Measurements from ENCODE around the gene BPNT1. TPM values are rescaled to one million over a fixed set of nuclear protein-coding genes. Genes with fewer than 3 reads are reported as not detected.

BPNT1 gene
- total RNA-seq, 1 experiment from 2014 or later: 49.7 TPM

DNA sequence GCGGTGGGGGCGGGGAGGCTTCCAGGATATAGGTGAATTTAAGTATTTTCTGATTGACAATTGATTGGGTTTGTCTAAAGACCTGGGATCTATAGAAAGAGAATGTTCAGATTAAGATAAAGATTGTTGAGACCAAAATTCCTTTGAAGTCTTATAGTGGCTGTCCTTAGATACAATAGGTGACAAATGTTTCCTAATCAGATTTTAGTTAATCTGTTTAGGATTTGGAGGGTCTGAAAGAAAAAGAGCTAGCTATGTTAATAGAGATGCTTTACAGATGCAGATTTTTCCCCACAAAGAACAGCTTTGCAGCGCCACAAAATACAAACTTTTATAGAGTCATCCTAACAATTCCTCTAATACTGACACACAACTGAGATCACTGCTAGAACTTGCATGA, 28.7 kb downstream of the BPNT1 start:
- no peak overlapping the region for H3K4me3 ChIP-seq (ENCODE audit: low read length)
- no peaks in the 10 kb centered on the region for H3K9me2 ChIP-seq (replicated peaks; ENCODE audit: low read length)
- no peak for ATAC-seq
- no peaks in the 10 kb centered on the region for H3K4me1 ChIP-seq (ENCODE audit: insufficient read depth, low read length)
- H4K20me1 ChIP-seq (ENCODE audit: low read length): no peaks in the 10 kb centered on the region
- H3K9ac ChIP-seq (ENCODE audit: low read length): no peak overlapping the region
- intact Hi-C loops (cut with micrococcal nuclease): no loop called here
- H3K36me3 ChIP-seq (ENCODE audit: low read depth, low read length): peaks cover 9% of the 10 kb centered on the region
- H2AFZ ChIP-seq (ENCODE audit: low read length): no peak overlapping the region
- no peaks in the 10 kb centered on the region for H3F3A ChIP-seq (ENCODE audit: low read length, unreplicated experiment)
- no peaks in the 10 kb centered on the region for H3K27me3 ChIP-seq (ENCODE audit: low read length)
- no peak overlapping the region for H3K27ac ChIP-seq (ENCODE audit: low read length)
- ChIA-PET POLR2A (ENCODE audit: unreplicated experiment) (no interaction called here), CTCF (no interaction called here)
- no peak overlapping the region for H3K4me2 ChIP-seq (ENCODE audit: low read length)
- H3K9me3 ChIP-seq (ENCODE audit: low read length): no peaks in the 10 kb centered on the region
- no peaks in the 10 kb centered on the region for H3K79me2 ChIP-seq (ENCODE audit: low read length)
- TF ChIP-seq EZH2 (IDR thresholded peaks at IDR 0.05; ENCODE audit: low read length, unreplicated experiment): no peak
- TF ChIP-seq, protein P1, sequence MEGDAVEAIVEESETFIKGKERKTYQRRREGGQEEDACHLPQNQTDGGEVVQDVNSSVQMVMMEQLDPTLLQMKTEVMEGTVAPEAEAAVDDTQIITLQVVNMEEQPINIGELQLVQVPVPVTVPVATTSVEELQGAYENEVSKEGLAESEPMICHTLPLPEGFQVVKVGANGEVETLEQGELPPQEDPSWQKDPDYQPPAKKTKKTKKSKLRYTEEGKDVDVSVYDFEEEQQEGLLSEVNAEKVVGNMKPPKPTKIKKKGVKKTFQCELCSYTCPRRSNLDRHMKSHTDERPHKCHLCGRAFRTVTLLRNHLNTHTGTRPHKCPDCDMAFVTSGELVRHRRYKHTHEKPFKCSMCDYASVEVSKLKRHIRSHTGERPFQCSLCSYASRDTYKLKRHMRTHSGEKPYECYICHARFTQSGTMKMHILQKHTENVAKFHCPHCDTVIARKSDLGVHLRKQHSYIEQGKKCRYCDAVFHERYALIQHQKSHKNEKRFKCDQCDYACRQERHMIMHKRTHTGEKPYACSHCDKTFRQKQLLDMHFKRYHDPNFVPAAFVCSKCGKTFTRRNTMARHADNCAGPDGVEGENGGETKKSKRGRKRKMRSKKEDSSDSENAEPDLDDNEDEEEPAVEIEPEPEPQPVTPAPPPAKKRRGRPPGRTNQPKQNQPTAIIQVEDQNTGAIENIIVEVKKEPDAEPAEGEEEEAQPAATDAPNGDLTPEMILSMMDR (conservative IDR thresholded peaks at IDR 0.05; ENCODE audit: low read depth, low read length): no peak
- no peak for TF ChIP-seq EZH2phosphoT487 (IDR thresholded peaks at IDR 0.05; ENCODE audit: borderline replicate concordance, low read length)
- BruUV-seq (replicated peaks): no TSS peak
- DNase-seq: no peak

DNA sequence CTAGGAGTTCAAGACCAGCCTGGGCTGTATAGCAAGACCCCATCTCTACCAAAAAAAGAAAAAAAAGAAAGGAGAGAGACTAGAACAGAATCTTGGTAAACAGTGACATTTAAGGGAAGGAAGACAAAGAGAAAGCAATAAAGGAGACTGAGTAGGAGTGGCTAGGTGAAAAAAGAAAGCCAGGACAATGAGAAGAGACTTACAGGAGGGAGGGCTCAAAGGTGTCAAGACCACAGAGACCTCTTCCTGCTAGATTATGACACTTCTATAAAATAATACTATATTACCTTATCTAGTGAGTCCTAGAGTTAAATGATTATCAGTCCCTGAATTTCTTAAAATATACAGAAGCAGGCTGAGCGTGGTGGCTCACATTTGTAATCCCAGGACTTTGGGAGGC, 33.2 kb downstream of the BPNT1 start:
- BruUV-seq (replicated peaks): no TSS peak
- Histone ChIP-seq H2AFZ (ENCODE audit: low read length) (no peak overlapping the region), H3K9me2 (replicated peaks; ENCODE audit: low read length) (no peaks in the 10 kb centered on the region), H3K79me2 (ENCODE audit: low read length) (no peaks in the 10 kb centered on the region), H3K4me1 (ENCODE audit: insufficient read depth, low read length) (no peaks in the 10 kb centered on the region), H3K36me3 (ENCODE audit: low read depth, low read length) (no peaks in the 10 kb centered on the region), H3K4me2 (ENCODE audit: low read length) (no peak overlapping the region), H3K9ac (ENCODE audit: low read length) (no peak overlapping the region), H3K27ac (ENCODE audit: low read length) (no peak overlapping the region), H3K27me3 (ENCODE audit: low read length) (no peaks in the 10 kb centered on the region), H3K9me3 (ENCODE audit: low read length) (no peaks in the 10 kb centered on the region), H3K4me3 (ENCODE audit: low read length) (no peak overlapping the region), H4K20me1 (ENCODE audit: low read length) (no peaks in the 10 kb centered on the region), H3F3A (ENCODE audit: low read length, unreplicated experiment) (no peaks in the 10 kb centered on the region)
- ATAC-seq (no peak), DNase-seq (no peak)
- intact Hi-C loops (cut with micrococcal nuclease): no loop called here
- ChIA-PET POLR2A (ENCODE audit: unreplicated experiment) (no interaction called here), CTCF (no interaction called here)
- no peak for TF ChIP-seq EZH2phosphoT487 (IDR thresholded peaks at IDR 0.05; ENCODE audit: borderline replicate concordance, low read length)
- TF ChIP-seq EZH2 (IDR thresholded peaks at IDR 0.05; ENCODE audit: low read length, unreplicated experiment): no peak
- TF ChIP-seq, protein P1 (conservative IDR thresholded peaks at IDR 0.05; ENCODE audit: low read depth, low read length): no peak

DNA sequence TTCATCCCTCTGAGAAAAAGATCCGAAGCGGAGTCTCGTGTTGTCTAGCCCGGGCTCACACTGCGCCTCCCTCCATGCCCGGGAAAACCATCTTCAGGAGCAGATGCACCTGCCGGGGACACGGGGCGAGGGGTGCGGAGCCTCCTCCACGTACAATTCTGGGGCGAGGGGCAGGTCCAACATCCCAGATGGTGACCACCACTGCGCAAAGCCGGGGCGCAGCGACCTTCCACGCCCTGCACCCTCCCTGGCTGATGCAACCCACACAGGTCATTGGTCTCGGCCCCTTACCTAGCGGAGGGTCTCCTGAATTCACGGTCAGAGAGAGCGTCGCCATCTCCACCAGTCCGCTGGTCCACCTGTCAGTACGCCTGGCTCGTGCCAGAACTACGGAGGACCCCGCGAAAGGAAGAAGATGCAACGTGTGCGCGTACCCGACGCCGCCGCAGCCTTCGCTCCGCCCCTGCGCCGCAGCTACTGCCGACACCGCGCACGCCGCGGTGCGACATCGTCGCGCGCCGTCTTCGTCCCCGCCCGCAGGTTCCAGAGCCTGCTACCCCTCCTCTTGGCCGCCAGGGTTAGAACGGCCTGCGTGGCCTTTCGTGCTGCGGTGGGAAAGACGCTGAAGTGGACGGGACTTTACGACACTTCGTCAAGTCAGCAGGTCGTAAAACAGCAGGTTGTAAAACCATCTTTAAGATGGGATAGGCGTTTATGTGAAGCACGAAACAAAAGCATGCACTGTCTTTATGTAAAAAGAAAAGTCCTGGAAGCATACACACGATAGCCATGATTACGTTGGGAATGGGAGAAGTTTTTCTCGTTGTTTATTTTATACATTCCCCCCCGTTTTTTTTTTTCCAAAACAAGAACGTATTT, 43.3 kb downstream of the BPNT1 start, which contains the start of gene EPRS1:
Gene EPRS1 (minus strand): TSS at position 454 of the 879 bp plus-strand sequence. CDS start 117 bp downstream, at position 337.
- H3K4me1 ChIP-seq (ENCODE audit: insufficient read depth, low read length): peaks cover 20% of the 10 kb centered on the region
- BruUV-seq (replicated peaks): TSS peak; percentile 60

More for the DNA sequence above, 43.3 kb downstream of the BPNT1 start, which contains the start of gene EPRS1:
- no peaks in the 10 kb centered on the region for H3K27me3 ChIP-seq (ENCODE audit: low read length)
- H2AFZ ChIP-seq (ENCODE audit: low read length): peak within 1 kb of the TSS; percentile 89
- peaks cover 3% of the 10 kb centered on the region; the same call in 1 of the 2 replicates for H3K36me3 ChIP-seq (ENCODE audit: low read depth, low read length)
- peak within 1 kb of the TSS; percentile 76 for H3K9ac ChIP-seq (ENCODE audit: low read length)
- TF ChIP-seq EZH2 (IDR thresholded peaks at IDR 0.05; ENCODE audit: low read length, unreplicated experiment) (no peak), EZH2phosphoT487 (IDR thresholded peaks at IDR 0.05; ENCODE audit: borderline replicate concordance, low read length) (no peak)
- TF ChIP-seq, protein P1 (conservative IDR thresholded peaks at IDR 0.05; ENCODE audit: low read depth, low read length): peak; percentile 58
- peak within 1 kb of the TSS; percentile 62 for H3K27ac ChIP-seq (ENCODE audit: low read length)
- H3K4me2 ChIP-seq (ENCODE audit: low read length): peak within 1 kb of the TSS; percentile 79
- ChIA-PET POLR2A (ENCODE audit: unreplicated experiment) (interaction anchor here (0.6 kb wide), 1 partner anchor 170 kb away, joined by 3 read pairs; no protein-coding TSS in a partner anchor), CTCF (no interaction called here)
- H3F3A ChIP-seq (ENCODE audit: low read length, unreplicated experiment): no peaks in the 10 kb centered on the region
- no peaks in the 10 kb centered on the region for H3K9me2 ChIP-seq (replicated peaks; ENCODE audit: low read length)
- intact Hi-C loops (cut with micrococcal nuclease): loop anchor here (1.0 kb wide), 2 partner anchors 43 to 48 kb away; partner anchors contain the start of genes BPNT1 and IARS2
- H3K4me3 ChIP-seq (ENCODE audit: low read length): peak within 1 kb of the TSS; percentile 81
- no peaks in the 10 kb centered on the region for H3K9me3 ChIP-seq (ENCODE audit: low read length)
- H4K20me1 ChIP-seq (ENCODE audit: low read length): peaks cover 13% of the 10 kb centered on the region; the same call in 1 of the 2 replicates
- H3K79me2 ChIP-seq (ENCODE audit: low read length): peaks cover 49% of the 10 kb centered on the region
- ATAC-seq: peak; percentile 96
- peak; percentile 100 for DNase-seq
